ENCODE results near the gene GPC3. TPM values are rescaled to one million over a fixed set of nuclear protein-coding genes. Genes with fewer than 3 reads are reported as not detected.

Gene GPC3
- total RNA-seq, 1 experiment from 2014 or later: 32.4 TPM

DNA sequence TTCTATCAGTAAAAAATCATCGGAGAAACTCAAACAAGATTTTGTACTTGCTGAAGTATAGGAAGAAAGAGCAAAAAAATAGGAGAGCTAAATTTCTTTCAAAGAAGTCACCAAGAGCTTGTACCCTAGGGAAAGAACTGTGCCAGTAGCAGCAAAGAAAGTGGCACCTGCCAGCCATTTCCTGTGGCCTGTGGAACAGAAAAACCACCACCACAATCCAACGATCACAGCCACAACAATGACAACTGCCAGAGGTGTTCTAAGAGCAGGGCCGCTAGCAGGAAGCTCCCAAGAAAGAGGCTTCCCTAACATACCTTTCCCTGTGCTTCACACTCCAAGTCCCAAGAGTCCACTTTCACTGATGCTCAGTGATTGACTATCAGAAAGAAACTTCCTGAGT, 304.0 kb downstream of the GPC3 start (continued):
- TF ChIP-seq MXD4 (CRISPR knock-in tag; IDR thresholded peaks at IDR 0.05; ENCODE audit: borderline replicate concordance) (no peak), ZNF512 (CRISPR knock-in tag; IDR thresholded peaks at IDR 0.05; ENCODE audit: borderline replicate concordance) (no peak), FOXK1 (CRISPR knock-in tag; IDR thresholded peaks at IDR 0.05) (no peak)

DNA sequence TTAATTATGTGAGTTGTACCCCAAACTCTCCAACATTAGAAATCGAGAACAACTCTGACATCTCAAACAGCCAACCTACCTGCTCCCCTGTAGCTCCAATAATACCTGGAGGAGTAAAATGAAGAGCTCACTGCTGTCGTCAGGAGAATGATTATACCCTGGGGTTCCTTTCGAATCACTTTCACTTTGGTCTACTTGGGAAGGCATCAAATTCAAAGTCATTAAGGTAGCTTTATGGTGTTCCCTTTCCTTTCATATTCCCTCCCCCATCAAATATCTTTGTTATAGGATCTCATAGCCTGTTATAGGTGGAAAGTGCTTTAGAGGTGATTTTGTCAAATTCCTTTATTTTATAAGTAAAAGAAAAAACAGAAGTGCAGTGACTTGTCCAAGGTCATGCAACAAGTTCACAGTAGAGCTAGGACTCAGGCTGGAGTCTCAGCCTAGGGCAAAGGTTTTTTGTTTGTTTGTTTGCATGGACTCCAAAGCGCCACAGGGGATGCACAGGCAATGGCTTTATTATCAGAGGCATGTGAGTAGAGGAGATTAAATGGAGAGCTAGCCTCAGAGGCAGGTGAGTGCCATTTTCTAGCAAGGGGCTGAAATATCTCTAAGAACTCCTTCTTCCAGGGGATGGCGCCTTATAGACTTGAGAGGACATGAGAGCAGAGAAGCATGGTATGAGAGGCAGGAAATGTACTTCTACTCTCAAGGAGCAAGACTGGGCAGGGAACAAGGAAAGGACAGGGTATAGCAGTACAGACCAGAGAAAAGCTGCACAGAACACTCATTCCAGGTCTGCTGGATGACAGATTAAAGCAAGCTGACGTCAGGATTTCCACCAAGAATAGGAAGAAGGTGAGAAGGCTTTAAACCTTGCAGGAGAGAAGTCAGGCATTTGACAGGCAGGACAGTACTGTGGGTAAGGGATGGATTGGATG, 308.0 kb downstream of the GPC3 start:
- ATAC-seq (no peak), DNase-seq (ENCODE audit: low spot score) (no peak)
- Mint-ChIP-seq H3K27me3 (ENCODE audit: low read depth) (no peaks in the 10 kb centered on the region), H3K9me3 (no peaks in the 10 kb centered on the region), H3K4me1 (peaks cover 21% of the 10 kb centered on the region), H3K4me3 (no peak overlapping the region), H3K27ac (no peak overlapping the region), H3K36me3 (no peaks in the 10 kb centered on the region)
- TF ChIP-seq CDX4 (CRISPR knock-in tag; IDR thresholded peaks at IDR 0.05; ENCODE audit: borderline replicate concordance) (no peak), ATF1 (CRISPR knock-in tag; IDR thresholded peaks at IDR 0.05) (no peak), NFYB (CRISPR knock-in tag; conservative IDR thresholded peaks at IDR 0.05; ENCODE audit: low read depth) (no peak), CBFB (CRISPR knock-in tag; IDR thresholded peaks at IDR 0.05; ENCODE audit: low read depth) (no peak), FOXJ3 (CRISPR knock-in tag; IDR thresholded peaks at IDR 0.05; ENCODE audit: borderline replicate concordance) (no peak), AR (CRISPR knock-in tag; IDR thresholded peaks at IDR 0.05) (no peak), GTF2I (CRISPR knock-in tag; conservative IDR thresholded peaks at IDR 0.05) (no peak), NFATC4 (CRISPR knock-in tag; IDR thresholded peaks at IDR 0.05) (no peak), ZNF423 (CRISPR knock-in tag; IDR thresholded peaks at IDR 0.05) (no peak), NR1H2 (CRISPR knock-in tag; IDR thresholded peaks at IDR 0.05) (no peak), NR2C2 (CRISPR knock-in tag; IDR thresholded peaks at IDR 0.05) (no peak), ZNF219 (CRISPR knock-in tag; IDR thresholded peaks at IDR 0.05; ENCODE audit: borderline replicate concordance) (no peak), JAZF1 (CRISPR knock-in tag; IDR thresholded peaks at IDR 0.05) (no peak), ZNF317 (CRISPR knock-in tag; IDR thresholded peaks at IDR 0.05; ENCODE audit: borderline replicate concordance, low read depth) (no peak)
- POLR2A ChIA-PET: interaction anchor here (0.6 kb wide), 1 partner anchor 494 kb away, joined by 3 read pairs; no protein-coding TSS in a partner anchor
- CTCF ChIA-PET: interaction anchor here (0.7 to 2.2 kb wide), 2 partner anchors 28 to 69 kb away, joined by 3 to 4 read pairs; no protein-coding TSS in a partner anchor
